Activated naive CD8-positive, alpha-beta T cell treated with anti-CD3 and anti-CD28 coated beads, Interleukin-2, amount 50 U/mL, for 16 hours (primary cell): ENCODE data around the gene ZNF277.

Source experiments
- DNase-seq: peaks from one replicate; pipeline ENCODE4 v3.0.0-alpha.2; 2020; ENCODE audit warnings: low read depth, low spot score

Gene ZNF277

DNA sequence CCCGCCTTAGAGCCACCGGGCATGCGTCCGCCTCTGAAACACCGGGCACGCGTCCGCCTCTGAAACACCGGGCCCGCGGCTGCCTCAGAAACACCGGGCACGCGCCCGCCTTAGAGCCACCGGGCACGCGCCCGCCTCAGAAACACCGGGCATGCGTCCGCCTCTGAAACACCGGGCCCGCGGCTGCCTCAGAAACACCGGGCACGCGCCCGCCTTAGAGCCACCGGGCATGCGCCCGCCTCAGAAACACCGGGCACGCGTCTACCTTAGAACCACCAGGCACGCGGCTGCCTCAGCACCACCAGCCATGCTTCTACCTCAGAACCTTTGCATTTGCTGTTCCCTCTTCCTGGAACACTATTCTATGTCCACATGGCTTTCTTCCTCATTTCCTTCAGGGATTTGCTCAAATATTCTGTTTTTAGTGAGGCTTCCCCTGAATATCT lies 185.4 kb downstream of the ZNF277 start:
- DNase-seq = peak; percentile 51
